ENCODE data around the gene PDZD2.

PDZD2 gene

DNA sequence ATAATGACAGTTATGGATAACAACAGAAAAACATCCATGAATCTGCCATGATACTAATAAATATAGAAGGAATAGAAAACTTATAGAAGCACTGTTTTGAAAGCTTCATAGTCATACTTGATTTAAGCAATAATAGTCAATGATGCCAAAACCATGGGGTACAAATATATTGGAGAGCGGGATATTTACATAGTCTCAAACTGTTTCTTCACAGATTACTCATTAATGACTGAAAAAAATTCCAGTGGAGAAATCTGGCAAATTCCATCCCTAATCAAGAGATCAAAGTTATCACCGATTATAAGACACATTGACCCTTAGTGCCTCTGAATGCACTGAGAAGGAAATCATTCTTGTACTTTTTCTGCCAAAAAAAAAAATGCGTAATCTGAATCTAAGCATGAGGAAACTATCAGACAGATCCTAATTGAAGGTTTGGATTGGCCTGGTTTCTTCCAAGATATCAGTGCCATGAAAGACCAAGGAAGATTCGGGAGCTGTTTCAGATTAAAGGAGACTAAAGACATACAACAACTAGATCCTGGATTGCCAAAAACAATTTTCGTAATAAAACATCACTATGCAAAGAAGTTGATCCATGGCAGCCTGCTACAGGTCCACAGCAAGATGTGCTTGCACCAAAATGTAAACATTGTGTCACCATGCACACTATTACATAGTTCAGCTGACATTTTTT lies 429.0 kb downstream of the PDZD2 start:
- no peak for TF ChIP-seq CTCF (IDR thresholded peaks at IDR 0.05; ENCODE audit: low read depth, low read length)
- no peak overlapping the region for H3K4me3 ChIP-seq (ENCODE audit: low read depth, low read length)

GRCh38 chr5:32068561-32068960 lies 429.6 kb downstream of the PDZD2 start:
- H3K4me3 ChIP-seq (ENCODE audit: low read depth, low read length) = no peak overlapping the region
- no peak for TF ChIP-seq CTCF (IDR thresholded peaks at IDR 0.05; ENCODE audit: low read depth, low read length)

- TF ChIP-seq CTCF (IDR thresholded peaks at IDR 0.05; ENCODE audit: low read depth, low read length) = no peak
- H3K4me3 ChIP-seq (ENCODE audit: low read depth, low read length) = no peak overlapping the region
Observed at GRCh38 chr5:32069396-32069795, 430.5 kb downstream of the PDZD2 start.

- no peak overlapping the region for H3K4me3 ChIP-seq (ENCODE audit: low read depth, low read length)
- TF ChIP-seq CTCF (IDR thresholded peaks at IDR 0.05; ENCODE audit: low read depth, low read length) = no peak
Observed at GRCh38 chr5:32071351-32071944, 432.5 kb downstream of the PDZD2 start.

DNA sequence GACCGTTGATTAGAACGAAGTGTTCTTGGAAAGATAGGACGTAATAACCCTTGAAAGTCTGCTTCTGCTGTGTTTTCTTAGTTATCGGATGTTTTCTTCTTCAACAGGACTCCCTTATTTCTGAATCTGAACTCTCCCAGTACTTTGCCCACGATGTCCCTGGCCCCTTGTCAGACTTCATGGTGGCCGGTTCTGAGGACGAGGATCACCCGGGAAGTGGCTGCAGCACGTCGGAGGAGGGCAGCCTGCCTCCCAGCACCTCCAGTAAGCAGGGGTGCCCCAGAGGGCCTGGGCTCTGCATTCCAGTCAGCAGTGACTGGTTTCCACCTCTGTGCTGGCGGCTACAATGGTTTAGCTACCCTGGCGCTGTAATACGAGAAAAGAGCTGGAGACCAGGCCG lies 433.1 kb downstream of the PDZD2 start:
- no peak overlapping the region for H3K4me3 ChIP-seq (ENCODE audit: low read depth, low read length)
- TF ChIP-seq CTCF (IDR thresholded peaks at IDR 0.05; ENCODE audit: low read depth, low read length) = no peak

GRCh38 chr5:32074401-32074800 lies 435.5 kb downstream of the PDZD2 start:
- no peak for TF ChIP-seq CTCF (IDR thresholded peaks at IDR 0.05; ENCODE audit: low read depth, low read length)
- no peak overlapping the region for H3K4me3 ChIP-seq (ENCODE audit: low read depth, low read length)

Measured in WI38 (cell line).